ENCODE measurements around the gene IFIH1. TPM values are rescaled to one million over a fixed set of nuclear protein-coding genes. Genes with fewer than 3 reads are reported as not detected.
A peak's percentile ranks its signal among the peaks of the same experiment; 100 is the strongest.

The IFIH1 gene
- total RNA-seq, 1 experiment from 2014 or later: 7.8 TPM

DNA sequence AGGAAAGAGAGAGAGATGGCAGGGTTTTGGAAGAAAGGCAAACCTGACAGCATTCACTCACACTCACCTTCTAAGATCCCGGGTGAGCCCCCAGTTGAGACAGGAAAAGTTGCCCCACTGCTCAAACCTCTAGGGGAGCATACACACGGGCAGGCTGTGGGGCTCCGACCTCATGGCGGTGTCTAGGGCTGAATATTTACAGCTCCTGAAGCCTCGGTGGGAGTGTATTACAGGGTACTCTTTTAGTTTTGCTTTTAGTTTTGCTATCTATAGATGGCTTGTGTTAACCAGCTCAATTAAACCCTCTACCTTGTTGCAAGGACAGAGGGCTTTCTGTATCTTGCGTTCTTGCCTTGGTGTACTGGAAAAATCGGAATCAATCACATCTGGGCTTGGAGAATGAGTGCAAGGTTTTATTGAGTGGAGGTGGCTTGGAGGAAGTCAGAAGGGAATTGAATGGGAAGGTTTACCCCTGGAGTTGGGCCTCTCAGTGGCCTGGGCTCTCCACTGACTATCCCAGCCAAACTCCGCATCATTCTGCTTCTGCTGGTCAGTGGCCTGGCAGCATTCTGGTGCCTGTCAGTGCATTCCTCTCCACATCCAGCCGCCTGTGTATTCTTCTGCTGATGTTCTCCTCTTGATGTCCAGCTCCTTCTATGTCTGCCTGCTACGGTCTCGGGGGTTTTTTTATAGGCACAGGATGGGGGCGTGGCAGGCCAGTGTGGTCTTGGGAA is 10.1 kb upstream of the IFIH1 start:
- POLR2A ChIA-PET (ENCODE audit: unreplicated experiment): no interaction called here
- Histone ChIP-seq H4K20me1 (ENCODE audit: low read length) (no peaks in the 10 kb centered on the region), H3K36me3 (ENCODE audit: low read depth, low read length) (no peaks in the 10 kb centered on the region), H3K9me3 (ENCODE audit: low read length) (no peaks in the 10 kb centered on the region), H3K9ac (ENCODE audit: low read length) (no peak overlapping the region), H3K4me3 (ENCODE audit: low read length) (no peak overlapping the region), H3F3A (ENCODE audit: low read length, unreplicated experiment) (no peaks in the 10 kb centered on the region), H3K27me3 (ENCODE audit: low read length) (no peaks in the 10 kb centered on the region), H3K9me2 (replicated peaks; ENCODE audit: low read length) (no peaks in the 10 kb centered on the region), H3K27ac (ENCODE audit: low read length) (no peak overlapping the region), H2AFZ (ENCODE audit: low read length) (no peak overlapping the region), H3K79me2 (ENCODE audit: low read length) (no peaks in the 10 kb centered on the region), H3K4me2 (ENCODE audit: low read length) (no peak overlapping the region), H3K4me1 (ENCODE audit: insufficient read depth, low read length) (no peaks in the 10 kb centered on the region)
- BruUV-seq (replicated peaks): no TSS peak
- intact Hi-C loops (cut with micrococcal nuclease): no loop called here
- ATAC-seq: no peak
- TF ChIP-seq EZH2 (IDR thresholded peaks at IDR 0.05; ENCODE audit: low read length, unreplicated experiment) (no peak), EZH2phosphoT487 (IDR thresholded peaks at IDR 0.05; ENCODE audit: borderline replicate concordance, low read length) (no peak)
- TF ChIP-seq, protein P1, sequence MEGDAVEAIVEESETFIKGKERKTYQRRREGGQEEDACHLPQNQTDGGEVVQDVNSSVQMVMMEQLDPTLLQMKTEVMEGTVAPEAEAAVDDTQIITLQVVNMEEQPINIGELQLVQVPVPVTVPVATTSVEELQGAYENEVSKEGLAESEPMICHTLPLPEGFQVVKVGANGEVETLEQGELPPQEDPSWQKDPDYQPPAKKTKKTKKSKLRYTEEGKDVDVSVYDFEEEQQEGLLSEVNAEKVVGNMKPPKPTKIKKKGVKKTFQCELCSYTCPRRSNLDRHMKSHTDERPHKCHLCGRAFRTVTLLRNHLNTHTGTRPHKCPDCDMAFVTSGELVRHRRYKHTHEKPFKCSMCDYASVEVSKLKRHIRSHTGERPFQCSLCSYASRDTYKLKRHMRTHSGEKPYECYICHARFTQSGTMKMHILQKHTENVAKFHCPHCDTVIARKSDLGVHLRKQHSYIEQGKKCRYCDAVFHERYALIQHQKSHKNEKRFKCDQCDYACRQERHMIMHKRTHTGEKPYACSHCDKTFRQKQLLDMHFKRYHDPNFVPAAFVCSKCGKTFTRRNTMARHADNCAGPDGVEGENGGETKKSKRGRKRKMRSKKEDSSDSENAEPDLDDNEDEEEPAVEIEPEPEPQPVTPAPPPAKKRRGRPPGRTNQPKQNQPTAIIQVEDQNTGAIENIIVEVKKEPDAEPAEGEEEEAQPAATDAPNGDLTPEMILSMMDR (conservative IDR thresholded peaks at IDR 0.05; ENCODE audit: low read depth, low read length): no peak
- no peak for DNase-seq
- CTCF ChIA-PET: no interaction called here

DNA sequence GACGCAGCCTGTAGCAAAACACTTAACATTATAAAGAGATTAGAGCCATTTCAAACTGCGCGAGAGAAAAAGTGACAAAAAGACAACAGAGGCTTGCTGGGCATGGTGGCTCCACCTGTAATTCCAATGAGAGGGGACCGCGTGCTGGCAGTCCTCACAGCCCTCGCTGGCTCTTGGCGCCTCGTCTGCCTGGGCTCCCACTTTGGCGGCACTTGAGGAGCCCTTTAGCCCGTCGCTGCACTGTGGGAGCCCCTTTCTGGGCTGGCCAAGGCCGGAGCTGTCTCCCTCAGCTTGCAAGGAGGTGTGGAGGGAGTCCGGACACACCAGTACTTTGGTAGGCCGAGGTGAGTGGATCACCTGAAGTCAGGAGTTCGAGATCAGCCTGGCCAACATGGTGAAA is 9.3 kb upstream of the IFIH1 start:
- Histone ChIP-seq H3K4me2 (ENCODE audit: low read length) (no peak overlapping the region), H3K79me2 (ENCODE audit: low read length) (no peaks in the 10 kb centered on the region), H3K36me3 (ENCODE audit: low read depth, low read length) (no peaks in the 10 kb centered on the region), H3F3A (ENCODE audit: low read length, unreplicated experiment) (no peaks in the 10 kb centered on the region), H2AFZ (ENCODE audit: low read length) (no peak overlapping the region), H3K27ac (ENCODE audit: low read length) (no peak overlapping the region), H3K27me3 (ENCODE audit: low read length) (no peaks in the 10 kb centered on the region), H3K9me2 (replicated peaks; ENCODE audit: low read length) (no peaks in the 10 kb centered on the region), H3K4me1 (ENCODE audit: insufficient read depth, low read length) (no peaks in the 10 kb centered on the region), H3K4me3 (ENCODE audit: low read length) (no peak overlapping the region), H3K9ac (ENCODE audit: low read length) (no peak overlapping the region), H3K9me3 (ENCODE audit: low read length) (no peaks in the 10 kb centered on the region), H4K20me1 (ENCODE audit: low read length) (no peaks in the 10 kb centered on the region)
- no peak for DNase-seq
- CTCF ChIA-PET: no interaction called here
- BruUV-seq (replicated peaks): no TSS peak
- TF ChIP-seq EZH2phosphoT487 (IDR thresholded peaks at IDR 0.05; ENCODE audit: borderline replicate concordance, low read length) (no peak), EZH2 (IDR thresholded peaks at IDR 0.05; ENCODE audit: low read length, unreplicated experiment) (no peak)
- TF ChIP-seq, protein P1 (conservative IDR thresholded peaks at IDR 0.05; ENCODE audit: low read depth, low read length): no peak
- ATAC-seq: no peak
- intact Hi-C loops (cut with micrococcal nuclease): no loop called here
- POLR2A ChIA-PET (ENCODE audit: unreplicated experiment): no interaction called here

DNA sequence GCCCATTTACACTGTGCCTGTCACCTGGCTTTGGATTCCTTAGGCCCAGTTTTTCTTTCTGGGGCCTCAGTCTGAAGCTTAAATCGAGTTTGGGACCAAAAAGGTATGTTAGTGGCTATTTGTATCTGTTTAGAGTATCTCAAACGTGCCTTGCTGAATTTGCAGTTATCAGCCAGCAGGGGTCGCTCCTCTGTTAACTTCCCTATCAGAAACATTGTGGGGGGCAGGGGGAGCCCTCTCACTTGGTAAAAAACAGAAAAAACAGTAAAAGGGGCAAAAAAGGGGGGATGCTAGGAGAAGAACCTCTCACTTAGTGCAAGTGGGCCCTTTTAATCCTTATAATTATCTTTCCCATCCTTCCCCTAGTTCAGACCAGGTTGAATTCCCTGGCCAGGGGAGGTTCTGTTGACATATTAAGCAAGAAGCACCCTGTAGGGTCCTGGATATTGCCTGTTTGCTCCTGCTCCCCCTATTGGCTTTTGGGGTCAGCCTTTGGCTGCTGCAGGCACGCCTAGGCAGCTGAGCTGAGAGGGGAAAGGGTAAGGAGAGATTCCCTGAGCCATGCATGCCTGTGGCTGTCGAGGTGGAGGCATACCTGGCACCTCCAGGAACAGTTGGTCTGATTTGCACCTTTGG is 8.8 kb upstream of the IFIH1 start:
- peak; percentile 29; the same call in 1 of the 2 replicates for ATAC-seq
- CTCF ChIA-PET: no interaction called here

More for the DNA sequence above, 8.8 kb upstream of the IFIH1 start:
- Histone ChIP-seq H3K27me3 (ENCODE audit: low read length) (no peaks in the 10 kb centered on the region), H3K36me3 (ENCODE audit: low read depth, low read length) (no peaks in the 10 kb centered on the region), H3K4me2 (ENCODE audit: low read length) (no peak overlapping the region), H3K79me2 (ENCODE audit: low read length) (no peaks in the 10 kb centered on the region), H3K4me1 (ENCODE audit: insufficient read depth, low read length) (no peaks in the 10 kb centered on the region), H3K27ac (ENCODE audit: low read length) (no peak overlapping the region), H3F3A (ENCODE audit: low read length, unreplicated experiment) (no peaks in the 10 kb centered on the region), H2AFZ (ENCODE audit: low read length) (no peak overlapping the region), H3K9me2 (replicated peaks; ENCODE audit: low read length) (no peaks in the 10 kb centered on the region), H3K9me3 (ENCODE audit: low read length) (no peaks in the 10 kb centered on the region), H3K4me3 (ENCODE audit: low read length) (no peak overlapping the region), H3K9ac (ENCODE audit: low read length) (no peak overlapping the region), H4K20me1 (ENCODE audit: low read length) (no peaks in the 10 kb centered on the region)
- BruUV-seq (replicated peaks): no TSS peak
- TF ChIP-seq EZH2phosphoT487 (IDR thresholded peaks at IDR 0.05; ENCODE audit: borderline replicate concordance, low read length): no peak
- TF ChIP-seq EZH2 (IDR thresholded peaks at IDR 0.05; ENCODE audit: low read length, unreplicated experiment): no peak
- TF ChIP-seq, protein P1 (conservative IDR thresholded peaks at IDR 0.05; ENCODE audit: low read depth, low read length): peak; percentile 86
- POLR2A ChIA-PET (ENCODE audit: unreplicated experiment): no interaction called here
- intact Hi-C loops (cut with micrococcal nuclease): no loop called here
- peak; percentile 28 for DNase-seq
